GM23338 (cell line): ENCODE results near the gene NPLOC4. TPM values are rescaled to one million over a fixed set of nuclear protein-coding genes. Genes with fewer than 3 reads are reported as not detected.

Experiments
- ATAC-seq: fragments of 200-7000 bp; cut with Tn5 transposase; 3 replicates; pipeline ENCODE4 v1.9.1; 2020
- DNase-seq: peaks from one replicate; pipeline ENCODE4 v3.0.0-alpha.2; 2015; ENCODE audit warnings: low spot score
- H2AFZ ChIP-seq: fragments of 200-600 bp; sonication (generic); 2 replicates; pipeline ENCODE4 v1.8.0; 2016; ENCODE audit warnings: antibody characterized with exemption, mild to moderate bottlenecking, moderate library complexity
- H3F3A ChIP-seq: fragments of 200-600 bp; sonication (generic); replicated peaks from 2 replicates; pipeline ENCODE4 v1.8.0; 2017; ENCODE audit warnings: antibody characterized with exemption, mixed run types, low read depth
- H3K27ac ChIP-seq: fragments of 200-600 bp; sonication (generic); 2 replicates; pipeline ENCODE4 v1.6.1; 2016; ENCODE audit warnings: low read depth
- H3K27me3 ChIP-seq: fragments of 200-600 bp; sonication (generic); 2 replicates; pipeline ENCODE4 v1.8.0; 2016; ENCODE audit warnings: mild to moderate bottlenecking, mixed run types, moderate library complexity; ENCODE audit not compliant: insufficient read depth
- H3K36me3 ChIP-seq: fragments of 200-600 bp; sonication (generic); 2 replicates; pipeline ENCODE4 v1.8.0; 2016; ENCODE audit warnings: mild to moderate bottlenecking; ENCODE audit not compliant: insufficient read depth
- H3K4me1 ChIP-seq: fragments of 200-600 bp; sonication (generic); 2 replicates; pipeline ENCODE4 v1.8.0; 2016; ENCODE audit warnings: mild to moderate bottlenecking, moderate library complexity; ENCODE audit not compliant: insufficient read depth
- H3K4me2 ChIP-seq: fragments of 200-600 bp; sonication (generic); 2 replicates; pipeline ENCODE4 v1.7.1; 2017; ENCODE audit warnings: mixed run types
- H3K4me3 ChIP-seq: fragments of 200-600 bp; sonication (generic); 2 replicates; pipeline ENCODE4 v1.6.1; 2016; ENCODE audit warnings: mixed run types
- H3K79me2 ChIP-seq: fragments of 200-600 bp; sonication (generic); replicated peaks from 2 replicates; pipeline ENCODE4 v1.8.0; 2017; ENCODE audit warnings: mild to moderate bottlenecking; ENCODE audit not compliant: insufficient read depth
- H3K9me2 ChIP-seq: fragments of 200-600 bp; sonication (generic); 2 replicates; pipeline ENCODE4 v1.8.0; 2017; ENCODE audit not compliant: insufficient read depth
- H4K20me1 ChIP-seq: fragments of 200-600 bp; sonication (generic); replicated peaks from 2 replicates; pipeline ENCODE4 v1.8.0; 2017; ENCODE audit warnings: mild to moderate bottlenecking; ENCODE audit not compliant: insufficient read depth
- H3K27ac Mint-ChIP-seq: 2 replicates; pipeline ENCODE4 v1.8.0; 2020; ENCODE audit warnings: inconsistent platforms, mild to moderate bottlenecking, moderate library complexity, mixed read lengths
- H3K27me3 Mint-ChIP-seq: 3 replicates; pipeline ENCODE4 v1.8.0; 2022; ENCODE audit warnings: low read depth, mild to moderate bottlenecking, moderate library complexity, mixed read lengths, inconsistent platforms; ENCODE audit not compliant: insufficient read depth, poor library complexity
- H3K36me3 Mint-ChIP-seq: 3 replicates; pipeline ENCODE4 v1.8.0; 2021; ENCODE audit warnings: low read depth, mild to moderate bottlenecking, inconsistent platforms, moderate library complexity, mixed read lengths
- H3K4me1 Mint-ChIP-seq: 3 replicates; pipeline ENCODE4 v1.8.0; 2020; ENCODE audit warnings: mild to moderate bottlenecking, inconsistent platforms, mixed read lengths
- H3K4me3 Mint-ChIP-seq: 3 replicates; pipeline ENCODE4 v1.8.0; 2021; ENCODE audit warnings: moderate library complexity, mild to moderate bottlenecking, inconsistent platforms, mixed read lengths
- H3K9me3 Mint-ChIP-seq: 3 replicates; pipeline ENCODE4 v1.8.0; 2020; ENCODE audit warnings: moderate library complexity, mild to moderate bottlenecking, inconsistent platforms, mixed read lengths
- CREB1 ChIP-seq: fragments of 250-450 bp; sonication (Bioruptor Pico); IDR thresholded peaks from 2 replicates; pipeline ENCODE4 v1.5.0; 2020; ENCODE audit warnings: low read depth, mild to moderate bottlenecking, moderate library complexity
- CTCF ChIP-seq, 2 experiments: fragments of 200-600 bp in 1 of 2; sonication (generic) in 1 of 2; conservative IDR thresholded peaks; 2 replicates each; pipeline versions ENCODE4 v1.5.1 to v1.6.1; 2016 to 2017; ENCODE audit warnings: antibody characterized with exemption in 2 of 2, low read depth in 2 of 2, mild to moderate bottlenecking in 2 of 2, moderate library complexity in 1 of 2
- ETS1 ChIP-seq: IDR thresholded peaks from 2 replicates; pipeline ENCODE4 v1.6.1; 2016; ENCODE audit warnings: antibody characterized with exemption
- EZH2 ChIP-seq: fragments of 200-600 bp; sonication (generic); IDR thresholded peaks from one replicate; pipeline ENCODE4 v1.8.0; 2017; ENCODE audit warnings: antibody characterized with exemption, mild to moderate bottlenecking, low read depth; ENCODE audit not compliant: unreplicated experiment
- EZH2phosphoT487 ChIP-seq: fragments of 200-600 bp; sonication (generic); IDR thresholded peaks from one replicate; pipeline ENCODE4 v1.8.1; 2018; ENCODE audit warnings: antibody characterized with exemption; ENCODE audit not compliant: unreplicated experiment
- JUNB ChIP-seq: IDR thresholded peaks from one replicate; pipeline ENCODE4 v1.6.1; 2016; ENCODE audit warnings: antibody characterized with exemption; ENCODE audit not compliant: unreplicated experiment
- NANOG ChIP-seq: IDR thresholded peaks from 2 replicates; pipeline ENCODE4 v1.6.1; 2016; ENCODE audit warnings: antibody characterized with exemption, borderline replicate concordance
- POLR2AphosphoS5 ChIP-seq: IDR thresholded peaks from 2 replicates; pipeline ENCODE4 v1.6.1; 2016; ENCODE audit warnings: antibody characterized with exemption, low read depth
- STAT1 ChIP-seq: IDR thresholded peaks from one replicate; pipeline ENCODE4 v1.6.1; 2016; ENCODE audit warnings: antibody characterized with exemption; ENCODE audit not compliant: unreplicated experiment
- ZNF114 ChIP-seq: fragments of 250-450 bp; sonication (Bioruptor Pico); IDR thresholded peaks from 2 replicates; pipeline ENCODE4 v1.5.0; 2020; ENCODE audit warnings: mild to moderate bottlenecking, moderate library complexity
- ZNF331 ChIP-seq: fragments of 250-450 bp; sonication (Bioruptor Pico); IDR thresholded peaks from 2 replicates; pipeline ENCODE4 v1.5.0; 2020; ENCODE audit warnings: low read depth, mild to moderate bottlenecking, moderate library complexity
- ZNF462 ChIP-seq: fragments of 250-450 bp; sonication (Bioruptor Pico); IDR thresholded peaks from 2 replicates; pipeline ENCODE4 v1.5.0; 2020; ENCODE audit warnings: mild to moderate bottlenecking, moderate library complexity
- polyA plus RNA-seq: library from polyadenylated mRNA; unstranded; fragments of >200 nt; fragmentation: Nextera tagmentation; extraction: Ambion mirVana; gene quantifications from 2 replicates; pipeline ENCODE4 v1.2.1, GENCODE V29; 2016
- total RNA-seq: library from RNA; depleted of rRNA; stranded (reverse); fragments of >200 nt; shearing (Covaris generic); gene quantifications from 2 replicates; pipeline ENCODE4 v1.2.3, GENCODE V29; 2014

Gene NPLOC4
- total and polyA plus RNA-seq, 2 experiments from 2014 or later = 24.1 to 79.1 TPM

- Mint-ChIP-seq H3K36me3 (peaks cover 35% of the 10 kb centered on the region), H3K9me3 (no peaks in the 10 kb centered on the region), H3K4me3 (no peak overlapping the region), H3K27me3 (peaks cover 14% of the 10 kb centered on the region), H3K4me1 (peaks cover 5% of the 10 kb centered on the region; the same call in 2 of the 3 replicates), H3K27ac (no peak overlapping the region)
- Histone ChIP-seq H3K4me2 (no peak overlapping the region), H3K4me3 (no peak overlapping the region), H2AFZ (no peak overlapping the region), H3F3A (peaks cover 12% of the 10 kb centered on the region; the same call in 1 of the 2 replicates), H3K27me3 (no peaks in the 10 kb centered on the region), H3K4me1 (no peaks in the 10 kb centered on the region), H3K9me2 (no peaks in the 10 kb centered on the region), H4K20me1 (peaks cover 3% of the 10 kb centered on the region; the same call in 1 of the 2 replicates), H3K79me2 (peaks cover 12% of the 10 kb centered on the region), H3K27ac (no peak overlapping the region), H3K36me3 (peaks cover 7% of the 10 kb centered on the region; the same call in 1 of the 2 replicates)
- DNase-seq = no peak
- ATAC-seq = no peak
- no peak for TF ChIP-seq POLR2AphosphoS5
- TF ChIP-seq ZNF114 (CRISPR knock-in tag) = no peak
- no peak for TF ChIP-seq ZNF462
- no peak for TF ChIP-seq JUNB
- TF ChIP-seq CREB1 = no peak
- no peak for TF ChIP-seq EZH2
- TF ChIP-seq ZNF331 (CRISPR knock-in tag) = no peak
- no peak for TF ChIP-seq EZH2phosphoT487
- no peak for TF ChIP-seq STAT1
- TF ChIP-seq CTCF (conservative IDR thresholded peaks at IDR 0.05; ENCODE audit: low read depth in 2 of 2) = no peak
- TF ChIP-seq NANOG = no peak
- TF ChIP-seq ETS1 = no peak
These were observed 40.0 kb upstream of the NPLOC4 start for GRCh38 chr17:81676906-81677305.
